HepG2 (cell line): ENCODE data around the gene CLPTM1L. TPM values are rescaled to one million over a fixed set of nuclear protein-coding genes. Genes with fewer than 3 reads are reported as not detected.

ENCODE experiments used
- ATAC-seq: fragments of 200-7000 bp; cut with Tn5 transposase; 3 replicates; pipeline ENCODE4 v1.9.1; 2020; ENCODE audit warnings: mild to moderate bottlenecking, moderate library complexity
- BruUV-seq: library from RNA; stranded (reverse); fragments of 400-500 nt; replicated peaks from 2 replicates; lab custom pipeline; 2021; lab: Mats Ljungman, UMichigan
- CTCF ChIA-PET: fragments of 300-600 bp; formaldehyde crosslinking; extraction: SDS; loops from one replicate; lab custom pipeline; 2021; ENCODE audit warnings: low total read pairs, inconsistent platforms, low intra/inter-chr PET ratio; lab: Yijun Ruan, JAX
- POLR2A ChIA-PET: fragments of 350-600 bp; sonication (Branson Sonifier 250); formaldehyde crosslinking; loops from one replicate; lab custom pipeline; 2020; ENCODE audit warnings: antibody characterized with exemption, inconsistent platforms; lab: Yijun Ruan, JAX
- DNase-seq: peaks from one replicate; pipeline ENCODE4 v3.0.0-alpha.2; 2015; ENCODE audit warnings: low spot score
- FAIRE-seq: peaks from 3 replicates; lab custom pipeline; 2011; peaks lifted over from hg19 to GRCh38; lab: Jason Lieb, UNC
- H2AFZ ChIP-seq: one replicate; pipeline ENCODE4 v1.6.1; 2011; ENCODE audit warnings: low read length, inconsistent platforms
- H3K27ac ChIP-seq: fragments of 300-600 bp; 3 replicates; pipeline ENCODE4 v1.8.0; 2011; ENCODE audit warnings: mixed run types, mild to moderate bottlenecking, mixed read lengths, low read length, inconsistent platforms; ENCODE audit not compliant: insufficient read depth; ENCODE audit errors: extremely low read length
- H3K27me3 ChIP-seq, 2 experiments: fragments of 200-600 bp in 1 of 2; 2 replicates in 1 of 2; 3 replicates in 1 of 2; pipeline versions ENCODE4 v1.6.0 to v1.8.0; 2011; ENCODE audit warnings: low read length in 2 of 2, mild to moderate bottlenecking in 2 of 2, moderate library complexity in 2 of 2, inconsistent platforms in 1 of 2; ENCODE audit not compliant: insufficient read depth in 2 of 2, control insufficient read depth in 1 of 2
- H3K36me3 ChIP-seq, 2 experiments: fragments of 200-600 bp in 1 of 2; replicated peaks in 1 of 2; 2 replicates in 1 of 2; 3 replicates in 1 of 2; pipeline versions ENCODE4 v1.5.1 to v1.8.0; 2011; ENCODE audit warnings: low read length in 2 of 2, inconsistent platforms in 1 of 2; ENCODE audit not compliant: insufficient read depth in 2 of 2, control insufficient read depth in 1 of 2
- H3K4me1 ChIP-seq: 2 replicates; pipeline ENCODE4 v1.5.1; 2012; ENCODE audit warnings: low read length, inconsistent platforms; ENCODE audit not compliant: insufficient read depth
- H3K4me2 ChIP-seq: 2 replicates; pipeline ENCODE4 v1.6.0; 2011; ENCODE audit warnings: low read depth, low read length, inconsistent platforms
- H3K4me3 ChIP-seq, 3 experiments: fragments of 200-600 bp in 1 of 3; sonication (generic), shearing (Covaris generic) in 1 of 3; replicated peaks in 1 of 3; 2 replicates each; pipeline ENCODE4 v1.5.1; 2011 to 2016; ENCODE audit warnings: low read length in 3 of 3, inconsistent platforms in 2 of 3, low read depth in 2 of 3, mild to moderate bottlenecking in 2 of 3, control low read depth in 1 of 3, mixed read lengths in 1 of 3; ENCODE audit not compliant: insufficient read depth in 1 of 3
- H3K79me2 ChIP-seq: one replicate; pipeline ENCODE4 v1.6.1; 2011; ENCODE audit warnings: low read length, inconsistent platforms; ENCODE audit not compliant: insufficient read depth
- H3K9ac ChIP-seq: 2 replicates; pipeline ENCODE4 v1.6.0; 2011; ENCODE audit warnings: mild to moderate bottlenecking, low read depth, low read length, inconsistent platforms; ENCODE audit not compliant: insufficient read depth
- H3K9me3 ChIP-seq: 2 replicates; pipeline ENCODE4 v1.5.1; 2012; ENCODE audit warnings: mild to moderate bottlenecking, low read length
- H4K20me1 ChIP-seq: 2 replicates; pipeline ENCODE4 v1.6.0; 2011; ENCODE audit warnings: inconsistent platforms, mild to moderate bottlenecking, low read length, moderate library complexity; ENCODE audit not compliant: insufficient read depth
- CTCF ChIP-seq: sonication (generic); formaldehyde crosslinking; IDR thresholded peaks from 2 replicates; pipeline ENCODE4 v1.5.0; 2020; ENCODE audit warnings: mild to moderate bottlenecking, missing genetic modification reagents, moderate library complexity
- E2F2 ChIP-seq: sonication (generic); formaldehyde crosslinking; IDR thresholded peaks from 2 replicates; pipeline ENCODE4 v1.4.0; 2020; ENCODE audit warnings: missing genetic modification reagents, borderline replicate concordance
- HMGA1 ChIP-seq: sonication (generic); formaldehyde crosslinking; conservative IDR thresholded peaks from 2 replicates; pipeline ENCODE4 v1.4.0; 2020; ENCODE audit warnings: missing genetic modification reagents
- KLF12 ChIP-seq: sonication (generic); formaldehyde crosslinking; IDR thresholded peaks from 2 replicates; pipeline ENCODE4 v1.4.0; 2020; ENCODE audit warnings: missing genetic modification reagents, borderline replicate concordance
- ZNF33B ChIP-seq: sonication (generic); formaldehyde crosslinking; IDR thresholded peaks from 2 replicates; pipeline ENCODE4 v1.5.1; 2020; ENCODE audit warnings: mild to moderate bottlenecking, missing genetic modification reagents
- WGBS: methylation state at CpG from one replicate; pipeline ENCODE4 v1.1.6; 2017; ENCODE audit warnings: low lambda C conversion rate; 5-methylcytosine and 5-hydroxymethylcytosine counted together
- in situ Hi-C: cut with HindIII; loops from 2 replicates; pipeline ENCODE4 v1.10.0; 2017; ENCODE audit warnings: low pct_unique_long_range_greater_than_20kb; ENCODE audit not compliant: extremely low pct_ligation_motif_present
- intact Hi-C: fragments of 100-400 bp; cut with micrococcal nuclease; formaldehyde crosslinking; loops from one replicate; pipeline ENCODE4 v1.10.0; 2022; ENCODE audit not compliant: unreplicated experiment
- polyA plus RNA-seq, 8 experiments: library from polyadenylated mRNA; depleted of rRNA in 3 of 8; stranded (reverse) in 7 of 8; unstranded in 1 of 8; fragments of >200 nt; fragmentation: Illumina TruSeq in 4 of 8; extraction: Trizol in 4 of 8; gene quantifications; 2 replicates each; pipeline versions ENCODE4 v1.2.1 to v1.2.3, GENCODE V29; 2011 to 2016; ENCODE audit warnings: low read depth in 4 of 8, missing spikeins in 1 of 8, mixed read lengths in 1 of 8; ENCODE audit not compliant: insufficient read depth in 1 of 8
- total RNA-seq, 5 experiments: library from RNA; depleted of rRNA; stranded (reverse); fragments of >200 nt; fragmentation: Illumina TruSeq; extraction: Trizol; gene quantifications; 2 replicates each; pipeline ENCODE4 v1.2.3, GENCODE V29; 2016; ENCODE audit warnings: low read depth in 1 of 5
- TF ChIP-seq, protein P1 (sequence below): sonication (generic); formaldehyde crosslinking; IDR thresholded peaks from 2 replicates; pipeline ENCODE4 v1.5.0; 2020; ENCODE audit warnings: mild to moderate bottlenecking, missing genetic modification reagents
- TF ChIP-seq, protein P2 (sequence below): sonication (generic); formaldehyde crosslinking; IDR thresholded peaks from 2 replicates; pipeline ENCODE4 v1.5.0; 2020; ENCODE audit warnings: mild to moderate bottlenecking, missing genetic modification reagents, borderline replicate concordance
- TF ChIP-seq, protein P3 (sequence below): IDR thresholded peaks from 2 replicates; pipeline ENCODE4 v1.6.1; 2016

Gene CLPTM1L
- total and polyA plus RNA-seq, 2 of the 13 experiments (the other 11 are each of a cell fraction or from before 2014, with no cell fraction given), result 80.3 to 124 TPM

DNA sequence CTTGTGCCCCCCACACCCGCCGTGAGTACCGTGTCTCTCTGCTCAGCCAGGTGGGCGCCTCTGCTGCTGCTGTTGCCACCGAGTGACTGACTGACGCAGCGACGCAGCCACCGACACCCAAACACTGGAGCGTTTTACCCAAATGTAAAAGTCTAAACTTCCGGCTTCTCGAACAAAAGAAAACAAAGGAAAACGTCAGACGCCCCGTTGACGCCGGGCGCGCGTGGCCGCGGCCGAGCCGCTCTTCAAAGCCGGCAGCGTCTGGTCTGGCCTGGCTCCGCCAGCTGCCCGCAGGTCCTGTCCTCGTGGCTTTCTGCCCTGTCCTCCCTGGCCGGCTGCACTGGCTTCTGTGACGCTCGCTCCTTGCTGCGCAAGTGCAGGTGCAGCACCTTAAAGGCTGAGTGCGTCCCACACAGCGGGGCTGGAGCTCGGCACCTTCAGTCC, 41.4 kb upstream of the CLPTM1L start (continued):
- TF ChIP-seq, protein P1, sequence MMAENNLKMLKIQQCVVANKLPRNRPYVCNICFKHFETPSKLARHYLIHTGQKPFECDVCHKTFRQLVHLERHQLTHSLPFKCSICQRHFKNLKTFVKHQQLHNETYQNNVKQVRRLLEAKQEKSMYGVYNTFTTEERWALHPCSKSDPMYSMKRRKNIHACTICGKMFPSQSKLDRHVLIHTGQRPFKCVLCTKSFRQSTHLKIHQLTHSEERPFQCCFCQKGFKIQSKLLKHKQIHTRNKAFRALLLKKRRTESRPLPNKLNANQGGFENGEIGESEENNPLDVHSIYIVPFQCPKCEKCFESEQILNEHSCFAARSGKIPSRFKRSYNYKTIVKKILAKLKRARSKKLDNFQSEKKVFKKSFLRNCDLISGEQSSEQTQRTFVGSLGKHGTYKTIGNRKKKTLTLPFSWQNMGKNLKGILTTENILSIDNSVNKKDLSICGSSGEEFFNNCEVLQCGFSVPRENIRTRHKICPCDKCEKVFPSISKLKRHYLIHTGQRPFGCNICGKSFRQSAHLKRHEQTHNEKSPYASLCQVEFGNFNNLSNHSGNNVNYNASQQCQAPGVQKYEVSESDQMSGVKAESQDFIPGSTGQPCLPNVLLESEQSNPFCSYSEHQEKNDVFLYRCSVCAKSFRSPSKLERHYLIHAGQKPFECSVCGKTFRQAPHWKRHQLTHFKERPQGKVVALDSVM (CRISPR knock-in tag), result no peak
- TF ChIP-seq, protein P2, sequence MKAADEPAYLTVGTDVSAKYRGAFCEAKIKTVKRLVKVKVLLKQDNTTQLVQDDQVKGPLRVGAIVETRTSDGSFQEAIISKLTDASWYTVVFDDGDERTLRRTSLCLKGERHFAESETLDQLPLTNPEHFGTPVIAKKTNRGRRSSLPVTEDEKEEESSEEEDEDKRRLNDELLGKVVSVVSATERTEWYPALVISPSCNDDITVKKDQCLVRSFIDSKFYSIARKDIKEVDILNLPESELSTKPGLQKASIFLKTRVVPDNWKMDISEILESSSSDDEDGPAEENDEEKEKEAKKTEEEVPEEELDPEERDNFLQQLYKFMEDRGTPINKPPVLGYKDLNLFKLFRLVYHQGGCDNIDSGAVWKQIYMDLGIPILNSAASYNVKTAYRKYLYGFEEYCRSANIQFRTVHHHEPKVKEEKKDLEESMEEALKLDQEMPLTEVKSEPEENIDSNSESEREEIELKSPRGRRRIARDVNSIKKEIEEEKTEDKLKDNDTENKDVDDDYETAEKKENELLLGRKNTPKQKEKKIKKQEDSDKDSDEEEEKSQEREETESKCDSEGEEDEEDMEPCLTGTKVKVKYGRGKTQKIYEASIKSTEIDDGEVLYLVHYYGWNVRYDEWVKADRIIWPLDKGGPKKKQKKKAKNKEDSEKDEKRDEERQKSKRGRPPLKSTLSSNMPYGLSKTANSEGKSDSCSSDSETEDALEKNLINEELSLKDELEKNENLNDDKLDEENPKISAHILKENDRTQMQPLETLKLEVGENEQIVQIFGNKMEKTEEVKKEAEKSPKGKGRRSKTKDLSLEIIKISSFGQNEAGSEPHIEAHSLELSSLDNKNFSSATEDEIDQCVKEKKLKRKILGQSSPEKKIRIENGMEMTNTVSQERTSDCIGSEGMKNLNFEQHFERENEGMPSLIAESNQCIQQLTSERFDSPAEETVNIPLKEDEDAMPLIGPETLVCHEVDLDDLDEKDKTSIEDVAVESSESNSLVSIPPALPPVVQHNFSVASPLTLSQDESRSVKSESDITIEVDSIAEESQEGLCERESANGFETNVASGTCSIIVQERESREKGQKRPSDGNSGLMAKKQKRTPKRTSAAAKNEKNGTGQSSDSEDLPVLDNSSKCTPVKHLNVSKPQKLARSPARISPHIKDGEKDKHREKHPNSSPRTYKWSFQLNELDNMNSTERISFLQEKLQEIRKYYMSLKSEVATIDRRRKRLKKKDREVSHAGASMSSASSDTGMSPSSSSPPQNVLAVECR (CRISPR knock-in tag), result peak; percentile 22; the same call in 1 of the 2 replicates

- Histone ChIP-seq H3K4me1 (peaks cover 14% of the 10 kb centered on the region), H4K20me1 (no peaks in the 10 kb centered on the region; the same call in 1 of the 2 replicates), H3K9ac (no peak overlapping the region; the same call in 1 of the 2 replicates), H2AFZ (no peak overlapping the region), H3K9me3 (no peaks in the 10 kb centered on the region), H3K4me3 (peak overlapping the region; percentile 50 to 71 (median 58)), H3K4me2 (peak overlapping the region; percentile 86), H3K27ac (no peak overlapping the region), H3K27me3 (peaks cover 24 to 85% of the 10 kb centered on the region in 2 experiments), H3K36me3 (no peaks in the 10 kb centered on the region), H3K79me2 (no peaks in the 10 kb centered on the region)
- POLR2A ChIA-PET, result interaction anchor here (0.8 kb wide), 1 partner anchor 20 kb away, joined by 3 read pairs; no protein-coding TSS in a partner anchor
- DNase-seq (peak; percentile 20), FAIRE-seq (no peak), ATAC-seq (peak; percentile 93)
- WGBS, result 50% methylated on average over 10 of the region's 48 CpGs
- in situ Hi-C loops, result loop anchor here (10.0 kb wide), 1 partner anchor 259 kb away; no protein-coding TSS in a partner anchor
- CTCF ChIA-PET, result no interaction called here
- no TSS peak for BruUV-seq
- intact Hi-C loops, result no loop called here
- no peak for TF ChIP-seq HMGA1 (CRISPR knock-in tag)
- TF ChIP-seq E2F2, result 0 out of 2 replicates have a peak, but pooled peaks have one; percentile 19
- TF ChIP-seq KLF12 (CRISPR knock-in tag), result peak; percentile 77; the same call in 1 of the 2 replicates
- TF ChIP-seq, protein P3, sequence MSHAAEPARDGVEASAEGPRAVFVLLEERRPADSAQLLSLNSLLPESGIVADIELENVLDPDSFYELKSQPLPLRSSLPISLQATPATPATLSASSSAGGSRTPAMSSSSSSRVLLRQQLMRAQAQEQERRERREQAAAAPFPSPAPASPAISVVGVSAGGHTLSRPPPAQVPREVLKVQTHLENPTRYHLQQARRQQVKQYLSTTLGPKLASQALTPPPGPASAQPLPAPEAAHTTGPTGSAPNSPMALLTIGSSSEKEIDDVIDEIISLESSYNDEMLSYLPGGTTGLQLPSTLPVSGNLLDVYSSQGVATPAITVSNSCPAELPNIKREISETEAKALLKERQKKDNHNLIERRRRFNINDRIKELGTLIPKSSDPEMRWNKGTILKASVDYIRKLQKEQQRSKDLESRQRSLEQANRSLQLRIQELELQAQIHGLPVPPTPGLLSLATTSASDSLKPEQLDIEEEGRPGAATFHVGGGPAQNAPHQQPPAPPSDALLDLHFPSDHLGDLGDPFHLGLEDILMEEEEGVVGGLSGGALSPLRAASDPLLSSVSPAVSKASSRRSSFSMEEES (CRISPR knock-in tag), result no peak
- TF ChIP-seq ZNF33B, result peak; percentile 59; the same call in 1 of the 2 replicates
- 0 out of 2 replicates have a peak, but pooled peaks have one; percentile 8 for TF ChIP-seq CTCF (CRISPR knock-in tag)
These were observed 40.7 kb upstream of the CLPTM1L start for GRCh38 chr5:1385395-1386273.
